HG03196 (cell line): Measurements from ENCODE around the gene CNTN6.

Experiments
- ATAC-seq: cut with Tn5 transposase; IDR thresholded peaks from one replicate; pipeline ENCODE4 v1.9.1; 2021; ENCODE audit not compliant: unreplicated experiment

CNTN6 gene

GRCh38 chr3:1404270-1404962 is 311.6 kb downstream of the CNTN6 start:
- ATAC-seq = no peak

GRCh38 chr3:1406250-1406649 is 313.4 kb downstream of the CNTN6 start:
- ATAC-seq = no peak

- no peak for ATAC-seq
Measured at GRCh38 chr3:1421577-1421976, 328.8 kb downstream of the CNTN6 start.

- no peak for ATAC-seq
Measured at GRCh38 chr3:1423566-1424089, 330.8 kb downstream of the CNTN6 start.

- ATAC-seq = no peak
Measured at GRCh38 chr3:1439395-1439794, 346.6 kb downstream of the CNTN6 start.

GRCh38 chr3:1442271-1442670 is 349.4 kb downstream of the CNTN6 start:
- no peak for ATAC-seq

- ATAC-seq = no peak
Measured at GRCh38 chr3:1444195-1444594, 351.4 kb downstream of the CNTN6 start.

- ATAC-seq = no peak
Measured at GRCh38 chr3:1446531-1446930, 353.7 kb downstream of the CNTN6 start.

GRCh38 chr3:1447452-1447851 is 354.6 kb downstream of the CNTN6 start:
- ATAC-seq = no peak

GRCh38 chr3:1448443-1448842 is 355.6 kb downstream of the CNTN6 start:
- ATAC-seq = no peak
